Upper lobe of left lung (tissue), 6 donors: ENCODE data around the gene DARS1. TPM values are rescaled to one million over a fixed set of nuclear protein-coding genes. Genes with fewer than 3 reads are reported as not detected.

Experiments
- ATAC-seq, 2 donors: fragments of 200-7000 bp; cut with Tn5 transposase; one replicate each; pipeline ENCODE4 v1.9.1; 2022; ENCODE audit warnings: mild to moderate bottlenecking in 2 of 2, moderate library complexity in 2 of 2; ENCODE audit not compliant: low FRiP score in 2 of 2
- DNase-seq, 2 donors: peaks; one replicate each; pipeline ENCODE4 v3.0.0-alpha.2; 2019 to 2020
- H3K27ac ChIP-seq, 4 donors: fragments of 200-600 bp; sonication (generic); one replicate each; pipeline ENCODE4 v1.5.1; 2016 to 2019
- H3K27me3 ChIP-seq, 4 donors: fragments of 200-600 bp; sonication (generic); one replicate each; pipeline ENCODE4 v1.5.1; 2017 to 2019
- H3K36me3 ChIP-seq, 4 donors: fragments of 200-600 bp; sonication (generic); one replicate each; pipeline ENCODE4 v1.5.1; 2016 to 2019
- H3K4me1 ChIP-seq, 4 donors: fragments of 200-600 bp; sonication (generic); one replicate each; pipeline ENCODE4 v1.5.1; 2018 to 2019
- H3K4me3 ChIP-seq, 4 donors: fragments of 200-600 bp; sonication (generic); one replicate each; pipeline ENCODE4 v1.5.1; 2017 to 2019; ENCODE audit warnings: mild to moderate bottlenecking in 2 of 4, moderate library complexity in 1 of 4
- H3K9me3 ChIP-seq, 4 donors: fragments of 200-600 bp; sonication (generic); one replicate each; pipeline ENCODE4 v1.5.1; 2018 to 2019
- EP300 ChIP-seq, 4 donors: sonication (generic); formaldehyde crosslinking; IDR thresholded peaks; one replicate each; pipeline ENCODE4 v1.5.1; 2017; ENCODE audit warnings: antibody characterized with exemption in 4 of 4, control low read depth in 2 of 4
- POLR2A ChIP-seq, 4 donors: fragments of 450-650 bp; IDR thresholded peaks; one replicate each; pipeline ENCODE4 v1.5.1; 2016 to 2017; ENCODE audit warnings: antibody characterized with exemption in 4 of 4, mild to moderate bottlenecking in 2 of 4
- POLR2AphosphoS5 ChIP-seq, 2 donors: sonication (generic); formaldehyde crosslinking; IDR thresholded peaks; one replicate each; pipeline ENCODE4 v1.5.1; 2017; ENCODE audit warnings: antibody characterized with exemption in 2 of 2
- WGBS, 2 donors: methylation state at CpG; one replicate each; pipeline ENCODE4 v1.1.5; 2017 to 2018; 5-methylcytosine and 5-hydroxymethylcytosine counted together
- total RNA-seq, 6 donors: library from RNA; depleted of rRNA in 4 of 6; stranded (reverse); fragments of >200 nt in 4 of 6; gene quantifications; one replicate each; pipeline versions ENCODE4 v1.1.0 to v1.2.1, GENCODE V29; 2016 to 2021
- TF ChIP-seq, protein P1 (sequence below), 6 experiments: fragments of 450-650 bp in 4 of 6; fragments of 200-600 bp in 2 of 6; sonication (generic) in 2 of 6; IDR thresholded peaks; one replicate each; pipeline ENCODE4 v1.5.1; 2016 to 2019; ENCODE audit warnings: antibody characterized with exemption in 6 of 6
- donor health status: DM: no; HTN: no; CAD: no; lungs with moderate emphysema.
- donor health status: DM: no; HTN: yes; CAD: no; lungs with severe emphysema.

The DARS1 gene
- total RNA-seq, 6 donors from 2014 or later = 38.5 to 68.1 (median 51.9) TPM

DNA sequence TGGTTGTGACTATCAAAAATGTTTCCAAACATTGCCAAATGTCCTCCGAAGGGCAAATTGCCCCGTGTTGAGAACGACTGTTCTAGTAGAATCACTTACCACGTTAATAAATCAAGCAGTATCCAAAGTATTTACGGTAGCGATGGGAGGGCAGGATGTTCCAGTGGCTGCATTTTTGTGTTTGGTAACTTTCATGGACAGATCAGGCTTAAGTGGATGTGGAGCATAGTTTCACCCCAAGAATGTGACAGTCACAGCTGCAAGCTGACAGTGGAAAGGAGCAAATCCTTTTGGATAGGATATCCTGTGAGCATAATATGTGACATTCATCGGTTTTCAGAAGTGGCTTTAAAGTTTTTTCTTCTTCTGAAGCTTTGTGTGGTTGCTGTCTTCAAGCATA, 46.3 kb upstream of the DARS1 start:
- Histone ChIP-seq H3K27me3 (no peaks in the 10 kb centered on the region), H3K36me3 (no peaks in the 10 kb centered on the region), H3K4me1 (no peaks in the 10 kb centered on the region), H3K4me3 (no peak overlapping the region), H3K9me3 (no peaks in the 10 kb centered on the region), H3K27ac (no peak overlapping the region)
- DNase-seq = no peak
- 62 to 67% methylated on average over 7 of the region's 7 CpGs for WGBS, 2 donors
- TF ChIP-seq POLR2AphosphoS5 (IDR thresholded peaks at IDR 0.05) (no peak), EP300 (IDR thresholded peaks at IDR 0.05) (no peak), POLR2A (IDR thresholded peaks at IDR 0.05) (no peak)
- TF ChIP-seq, protein P1, sequence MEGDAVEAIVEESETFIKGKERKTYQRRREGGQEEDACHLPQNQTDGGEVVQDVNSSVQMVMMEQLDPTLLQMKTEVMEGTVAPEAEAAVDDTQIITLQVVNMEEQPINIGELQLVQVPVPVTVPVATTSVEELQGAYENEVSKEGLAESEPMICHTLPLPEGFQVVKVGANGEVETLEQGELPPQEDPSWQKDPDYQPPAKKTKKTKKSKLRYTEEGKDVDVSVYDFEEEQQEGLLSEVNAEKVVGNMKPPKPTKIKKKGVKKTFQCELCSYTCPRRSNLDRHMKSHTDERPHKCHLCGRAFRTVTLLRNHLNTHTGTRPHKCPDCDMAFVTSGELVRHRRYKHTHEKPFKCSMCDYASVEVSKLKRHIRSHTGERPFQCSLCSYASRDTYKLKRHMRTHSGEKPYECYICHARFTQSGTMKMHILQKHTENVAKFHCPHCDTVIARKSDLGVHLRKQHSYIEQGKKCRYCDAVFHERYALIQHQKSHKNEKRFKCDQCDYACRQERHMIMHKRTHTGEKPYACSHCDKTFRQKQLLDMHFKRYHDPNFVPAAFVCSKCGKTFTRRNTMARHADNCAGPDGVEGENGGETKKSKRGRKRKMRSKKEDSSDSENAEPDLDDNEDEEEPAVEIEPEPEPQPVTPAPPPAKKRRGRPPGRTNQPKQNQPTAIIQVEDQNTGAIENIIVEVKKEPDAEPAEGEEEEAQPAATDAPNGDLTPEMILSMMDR (IDR thresholded peaks at IDR 0.05) = no peak
- no peak for ATAC-seq

DNA sequence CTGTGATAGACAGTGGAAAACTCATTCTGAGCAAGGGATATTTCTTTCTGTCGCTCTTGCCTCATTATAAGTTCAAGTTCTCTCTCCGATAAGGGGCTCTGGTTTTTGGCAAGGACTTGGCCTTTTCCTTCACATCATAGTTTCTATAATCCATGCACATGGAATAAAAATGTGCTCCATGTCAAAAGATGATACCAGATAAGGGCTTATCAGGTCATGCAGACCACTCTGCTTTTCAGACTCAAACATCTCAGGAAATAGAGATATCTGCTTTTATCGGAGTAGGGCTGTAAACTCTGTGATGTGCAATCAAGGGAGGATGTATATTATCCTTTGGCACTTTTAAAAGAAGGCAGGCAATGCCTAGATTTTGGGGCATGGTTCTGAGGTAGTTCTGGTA, 45.0 kb upstream of the DARS1 start:
- H3K36me3 ChIP-seq = no peaks in the 10 kb centered on the region
- H3K27me3 ChIP-seq = no peaks in the 10 kb centered on the region
- H3K4me1 ChIP-seq = peaks cover 0 to 8% (median 5%) of the 10 kb centered on the region in 4 donors
- no peak overlapping the region for H3K4me3 ChIP-seq
- no peaks in the 10 kb centered on the region for H3K9me3 ChIP-seq
- ATAC-seq (no peak), DNase-seq (no peak)
- H3K27ac ChIP-seq = no peak overlapping the region
- WGBS, 2 donors = 62 to 66% methylated on average over 3 of the region's 3 CpGs
- TF ChIP-seq POLR2A (IDR thresholded peaks at IDR 0.05) (no peak), POLR2AphosphoS5 (IDR thresholded peaks at IDR 0.05) (no peak), EP300 (IDR thresholded peaks at IDR 0.05) (no peak)
- TF ChIP-seq, protein P1 (IDR thresholded peaks at IDR 0.05) = no peak

DNA sequence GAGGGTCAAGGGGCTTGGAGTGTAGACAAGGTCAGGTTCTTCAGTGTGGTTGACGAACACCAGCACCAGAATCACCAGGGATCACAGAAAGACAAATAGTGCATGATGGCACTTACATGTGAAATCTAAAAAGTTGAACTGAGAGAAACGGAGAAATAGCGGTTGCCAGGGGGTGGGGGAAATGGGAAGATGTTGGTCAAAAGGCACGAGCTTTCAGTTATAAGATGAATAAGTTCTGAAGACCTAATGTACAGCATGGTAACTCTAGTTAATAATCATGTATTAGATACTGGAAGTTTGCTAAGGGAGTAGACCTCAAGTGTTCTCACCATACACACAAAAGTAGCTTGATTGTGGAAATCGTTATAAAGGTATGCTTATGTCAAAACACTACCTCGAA, 43.7 kb upstream of the DARS1 start:
- no peak for TF ChIP-seq POLR2AphosphoS5 (IDR thresholded peaks at IDR 0.05)
- no peak for TF ChIP-seq POLR2A (IDR thresholded peaks at IDR 0.05)
- TF ChIP-seq, protein P1 (IDR thresholded peaks at IDR 0.05) = no peak
- no peak for TF ChIP-seq EP300 (IDR thresholded peaks at IDR 0.05)
- Histone ChIP-seq H3K27me3 (no peaks in the 10 kb centered on the region), H3K9me3 (no peaks in the 10 kb centered on the region), H3K4me1 (peaks cover 0 to 10% (median 6%) of the 10 kb centered on the region in 4 donors), H3K27ac (no peak overlapping the region), H3K4me3 (no peak overlapping the region), H3K36me3 (no peaks in the 10 kb centered on the region)
- ATAC-seq (no peak), DNase-seq (no peak)
- WGBS, 2 donors = 82 to 88% methylated on average over 6 of the region's 6 CpGs

DNA sequence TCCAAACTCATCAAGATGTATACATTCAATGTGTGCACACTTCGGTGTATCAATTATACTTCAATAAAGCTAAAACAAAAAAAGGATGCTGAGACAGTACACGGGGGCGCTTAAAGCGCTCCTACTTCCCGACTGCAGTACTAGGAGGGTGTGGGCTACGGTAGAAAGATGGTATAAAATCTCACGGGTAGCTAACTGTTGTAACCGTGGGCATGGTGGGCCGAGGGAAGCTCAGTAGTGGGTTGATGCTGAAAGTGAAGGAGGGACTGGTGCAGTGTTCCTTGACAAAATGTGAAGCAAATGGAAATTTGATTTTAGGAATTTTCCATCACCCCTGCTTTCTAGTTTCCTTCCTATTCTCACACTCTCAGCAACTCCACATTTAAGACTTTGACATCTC, 42.6 kb upstream of the DARS1 start:
- Histone ChIP-seq H3K36me3 (no peaks in the 10 kb centered on the region), H3K27ac (no peak overlapping the region), H3K4me3 (no peak overlapping the region), H3K4me1 (peaks cover 0 to 10% (median 6%) of the 10 kb centered on the region in 4 donors), H3K9me3 (no peaks in the 10 kb centered on the region), H3K27me3 (no peaks in the 10 kb centered on the region)
- no peak for ATAC-seq
- TF ChIP-seq EP300 (IDR thresholded peaks at IDR 0.05) (no peak), POLR2AphosphoS5 (IDR thresholded peaks at IDR 0.05) (no peak), POLR2A (IDR thresholded peaks at IDR 0.05) (no peak)
- TF ChIP-seq, protein P1 (IDR thresholded peaks at IDR 0.05) = no peak
- 92 to 95% methylated on average over 9 of the region's 9 CpGs for WGBS, 2 donors
- no peak for DNase-seq

DNA sequence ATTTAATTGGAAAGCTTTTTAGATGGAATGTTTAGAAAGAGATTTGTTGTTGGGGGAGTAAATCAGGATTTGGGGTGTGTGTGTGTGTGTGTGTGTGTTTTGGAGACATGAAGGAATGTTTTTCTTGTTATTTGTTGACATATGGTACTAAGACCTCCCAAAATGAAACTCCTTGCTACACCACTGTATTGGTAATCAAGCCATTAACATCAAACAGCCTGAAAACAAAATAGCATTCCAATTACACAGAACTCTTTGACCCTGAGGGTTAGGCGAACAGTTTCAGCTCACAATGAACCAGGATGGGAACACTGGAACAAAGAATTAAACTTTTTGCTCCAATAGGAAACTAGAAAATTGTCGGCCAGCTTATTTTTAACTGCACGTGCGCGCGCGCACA, 41.7 kb upstream of the DARS1 start:
- ATAC-seq (no peak), DNase-seq (no peak)
- Histone ChIP-seq H3K4me1 (peaks cover 0 to 10% (median 6%) of the 10 kb centered on the region in 4 donors), H3K27ac (no peak overlapping the region), H3K9me3 (no peaks in the 10 kb centered on the region), H3K36me3 (no peaks in the 10 kb centered on the region), H3K27me3 (no peaks in the 10 kb centered on the region), H3K4me3 (no peak overlapping the region)
- no peak for TF ChIP-seq EP300 (IDR thresholded peaks at IDR 0.05)
- no peak for TF ChIP-seq POLR2A (IDR thresholded peaks at IDR 0.05)
- TF ChIP-seq POLR2AphosphoS5 (IDR thresholded peaks at IDR 0.05) = no peak
- TF ChIP-seq, protein P1 (IDR thresholded peaks at IDR 0.05) = no peak
- WGBS, 2 donors = 90 to 94% methylated on average over 7 of the region's 7 CpGs
